MM.1S (cell line): ENCODE measurements around the gene BNIP5.

Experiments used
- DNase-seq: peaks from one replicate; pipeline ENCODE4 v3.0.0-alpha.2; 2015
- H2AFZ ChIP-seq: fragments of 300-600 bp; sonication (generic); 2 replicates; pipeline ENCODE4 v1.6.0; 2016; ENCODE audit warnings: antibody characterized with exemption, low read length
- H3F3A ChIP-seq: fragments of 300-600 bp; sonication (generic); 2 replicates; pipeline ENCODE4 v1.6.1; 2016; ENCODE audit warnings: mild to moderate bottlenecking, antibody characterized with exemption, low read length, moderate library complexity, mixed read lengths; ENCODE audit not compliant: insufficient read depth
- H3K27ac ChIP-seq: fragments of 300-600 bp; sonication (generic); 2 replicates; pipeline ENCODE4 v1.5.1; 2016; ENCODE audit warnings: mild to moderate bottlenecking, low read length
- H3K27me3 ChIP-seq: fragments of 300-600 bp; sonication (generic); replicated peaks from 2 replicates; pipeline ENCODE4 v1.6.0; 2016; ENCODE audit warnings: low read length; ENCODE audit not compliant: insufficient read depth
- H3K36me3 ChIP-seq: fragments of 300-600 bp; sonication (generic); replicated peaks from 2 replicates; pipeline ENCODE4 v1.6.1; 2016; ENCODE audit warnings: mild to moderate bottlenecking, low read length, mixed read lengths; ENCODE audit not compliant: insufficient read depth
- H3K4me1 ChIP-seq: fragments of 300-600 bp; sonication (generic); 2 replicates; pipeline ENCODE4 v1.6.1; 2016; ENCODE audit warnings: low read length, mixed read lengths
- H3K4me2 ChIP-seq: fragments of 300-600 bp; sonication (generic); 2 replicates; pipeline ENCODE4 v1.6.0; 2016; ENCODE audit warnings: low read depth, low read length
- H3K4me3 ChIP-seq: fragments of 300-600 bp; sonication (generic); 2 replicates; pipeline ENCODE4 v1.5.1; 2016; ENCODE audit warnings: low read length, mixed read lengths
- H3K79me2 ChIP-seq: fragments of 300-600 bp; sonication (generic); 2 replicates; pipeline ENCODE4 v1.6.1; 2016; ENCODE audit warnings: mixed run types, low read length, mixed read lengths
- H3K9ac ChIP-seq: fragments of 300-600 bp; sonication (generic); 2 replicates; pipeline ENCODE4 v1.6.1; 2016; ENCODE audit warnings: low read length, mixed read lengths
- H3K9me2 ChIP-seq: fragments of 300-600 bp; sonication (generic); replicated peaks from 2 replicates; pipeline ENCODE4 v1.6.1; 2016; ENCODE audit warnings: mild to moderate bottlenecking, low read length, mixed read lengths; ENCODE audit not compliant: insufficient read depth
- H3K9me3 ChIP-seq: fragments of 300-600 bp; sonication (generic); replicated peaks from 2 replicates; pipeline ENCODE4 v1.6.1; 2016; ENCODE audit warnings: mild to moderate bottlenecking, low read length, mixed read lengths; ENCODE audit not compliant: insufficient read depth
- H4K20me1 ChIP-seq: fragments of 300-600 bp; sonication (generic); 2 replicates; pipeline ENCODE4 v1.6.1; 2016; ENCODE audit warnings: mild to moderate bottlenecking, low read length, moderate library complexity, mixed read lengths; ENCODE audit not compliant: insufficient read depth
- CTCF ChIP-seq: fragments of 300-600 bp; sonication (generic); IDR thresholded peaks from 2 replicates; pipeline ENCODE4 v1.5.1; 2016; ENCODE audit warnings: antibody characterized with exemption, low read length, mixed read lengths
- EZH2 ChIP-seq: fragments of 300-600 bp; sonication (generic); optimal IDR thresholded peaks from 2 replicates; pipeline ENCODE3; 2017; ENCODE audit warnings: low read depth, mild to moderate bottlenecking, antibody characterized with exemption, low read length, mixed read lengths
- EZH2phosphoT487 ChIP-seq: fragments of 300-600 bp; sonication (generic); IDR thresholded peaks from 2 replicates; pipeline ENCODE4 v1.6.1; 2018; ENCODE audit warnings: antibody characterized with exemption, low read length

Gene BNIP5

DNA sequence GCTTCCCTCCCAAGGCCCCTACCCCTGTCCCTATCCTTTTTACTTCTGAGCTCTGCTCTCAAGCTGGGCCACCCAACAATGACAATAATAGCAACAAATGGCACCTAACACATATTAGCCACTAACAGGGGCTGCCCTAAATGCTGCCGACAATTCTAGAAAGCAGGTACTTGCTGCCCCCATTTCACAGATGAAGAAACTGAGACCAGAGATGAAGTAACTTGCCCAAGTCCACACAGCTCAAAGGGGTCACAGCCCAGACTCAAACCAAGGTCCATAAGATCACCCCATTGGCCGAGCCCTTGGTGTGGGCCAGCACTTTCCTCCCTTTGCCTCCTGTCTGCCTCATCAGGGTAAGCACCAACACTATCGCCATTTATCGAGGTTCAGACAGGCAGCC, 12.0 kb downstream of the BNIP5 start:
- Histone ChIP-seq H3K27ac (no peak overlapping the region), H3K4me1 (no peaks in the 10 kb centered on the region), H3K4me3 (no peak overlapping the region), H3K36me3 (no peaks in the 10 kb centered on the region), H3K9me3 (no peaks in the 10 kb centered on the region), H3K9ac (no peak overlapping the region), H3K4me2 (no peak overlapping the region), H3K79me2 (no peaks in the 10 kb centered on the region), H2AFZ (no peak overlapping the region), H4K20me1 (no peaks in the 10 kb centered on the region), H3K27me3 (no peaks in the 10 kb centered on the region; the same call in 1 of the 2 replicates), H3F3A (no peaks in the 10 kb centered on the region), H3K9me2 (no peaks in the 10 kb centered on the region)
- no peak for DNase-seq
- TF ChIP-seq EZH2 = no peak
- TF ChIP-seq EZH2phosphoT487 = no peak
- no peak for TF ChIP-seq CTCF

GRCh38 chr6:36324191-36324590, 12.5 kb downstream of the BNIP5 start:
- no peak overlapping the region for H3K27ac ChIP-seq
- DNase-seq = no peak
- H3K4me2 ChIP-seq = no peak overlapping the region
- no peak overlapping the region for H3K9ac ChIP-seq
- H4K20me1 ChIP-seq = no peaks in the 10 kb centered on the region
- H2AFZ ChIP-seq = no peak overlapping the region
- no peak overlapping the region for H3K4me3 ChIP-seq
- peaks cover under 1% of the 10 kb centered on the region; the same call in 1 of the 2 replicates for H3K4me1 ChIP-seq
- no peaks in the 10 kb centered on the region for H3F3A ChIP-seq
- H3K79me2 ChIP-seq = no peaks in the 10 kb centered on the region
- TF ChIP-seq EZH2 (no peak), EZH2phosphoT487 (no peak), CTCF (no peak)
- no peaks in the 10 kb centered on the region for H3K9me2 ChIP-seq
- H3K36me3 ChIP-seq = no peaks in the 10 kb centered on the region
- H3K27me3 ChIP-seq = no peaks in the 10 kb centered on the region; the same call in 1 of the 2 replicates
- H3K9me3 ChIP-seq = no peaks in the 10 kb centered on the region

DNA sequence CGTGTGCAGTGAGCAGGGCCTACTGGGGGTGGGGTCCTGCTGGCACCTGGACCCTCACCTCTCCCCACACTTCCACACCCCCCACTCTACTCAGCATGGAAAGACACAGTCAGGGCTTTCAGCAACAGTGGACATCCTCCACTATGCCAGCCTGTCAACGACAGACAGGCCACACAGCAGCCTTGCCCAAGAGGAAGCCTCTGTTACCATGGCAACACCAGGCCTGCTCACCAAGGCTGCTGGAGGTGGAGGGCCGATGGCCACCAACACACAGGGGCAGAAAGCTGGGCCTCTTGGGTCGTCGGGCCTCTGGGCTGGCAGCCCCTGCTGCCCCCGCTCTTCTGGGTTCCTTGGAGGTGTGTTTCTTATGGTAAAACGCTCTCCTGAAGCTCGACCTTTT, 13.6 kb downstream of the BNIP5 start:
- H3K4me1 ChIP-seq = peaks cover 5% of the 10 kb centered on the region
- no peaks in the 10 kb centered on the region for H3K27me3 ChIP-seq
- DNase-seq = no peak
- H3K79me2 ChIP-seq = no peaks in the 10 kb centered on the region
- H3K36me3 ChIP-seq = no peaks in the 10 kb centered on the region
- H3K9me3 ChIP-seq = no peaks in the 10 kb centered on the region
- H3K9ac ChIP-seq = no peak overlapping the region
- no peak overlapping the region for H2AFZ ChIP-seq
- no peak overlapping the region for H3K4me2 ChIP-seq
- no peaks in the 10 kb centered on the region for H4K20me1 ChIP-seq
- no peak for TF ChIP-seq EZH2phosphoT487
- no peak for TF ChIP-seq CTCF
- no peak for TF ChIP-seq EZH2
- no peak overlapping the region for H3K4me3 ChIP-seq
- no peak overlapping the region for H3K27ac ChIP-seq
- H3K9me2 ChIP-seq = no peaks in the 10 kb centered on the region
- H3F3A ChIP-seq = no peaks in the 10 kb centered on the region

DNA sequence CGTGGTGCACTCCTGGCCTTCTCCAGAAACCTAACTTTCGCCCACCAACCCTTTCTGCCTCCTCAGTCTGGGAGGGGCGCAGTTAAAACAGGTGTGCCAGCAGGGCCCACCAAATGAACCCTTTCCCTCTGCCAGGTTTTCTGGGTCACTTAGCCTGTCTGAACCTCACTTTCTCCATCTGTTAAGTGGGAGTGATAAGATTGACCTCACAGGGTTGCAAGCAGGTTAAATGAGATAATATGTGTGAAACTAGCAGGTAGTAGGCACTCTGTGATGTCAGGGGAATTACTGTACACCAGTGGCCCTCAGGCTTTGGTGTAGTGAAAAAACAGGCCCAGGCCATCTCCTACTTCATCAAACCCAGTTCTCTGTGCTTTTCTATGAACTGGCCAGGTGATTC, 14.1 kb downstream of the BNIP5 start:
- H2AFZ ChIP-seq = no peak overlapping the region
- H4K20me1 ChIP-seq = no peaks in the 10 kb centered on the region
- no peaks in the 10 kb centered on the region for H3K9me3 ChIP-seq
- DNase-seq = no peak
- H3K27me3 ChIP-seq = no peaks in the 10 kb centered on the region
- no peak overlapping the region for H3K4me2 ChIP-seq
- no peaks in the 10 kb centered on the region for H3K9me2 ChIP-seq
- no peak overlapping the region for H3K4me3 ChIP-seq
- no peaks in the 10 kb centered on the region for H3F3A ChIP-seq
- no peak overlapping the region for H3K9ac ChIP-seq
- no peaks in the 10 kb centered on the region for H3K36me3 ChIP-seq
- H3K27ac ChIP-seq = no peak overlapping the region
- H3K79me2 ChIP-seq = no peaks in the 10 kb centered on the region
- peaks cover 5% of the 10 kb centered on the region for H3K4me1 ChIP-seq
- TF ChIP-seq EZH2 (no peak), CTCF (no peak), EZH2phosphoT487 (no peak)
